ENCODE results near the gene DNASE1L3.

DNASE1L3 gene

GRCh38 chr3:58167431-58168351 is 43.1 kb downstream of the DNASE1L3 start:
- DNase-seq (ENCODE audit: low read depth): no peak
- peak; percentile 76 for TF ChIP-seq CTCF (IDR thresholded peaks at IDR 0.05; ENCODE audit: control insufficient read depth, extremely low read depth, insufficient read depth)
- no peak overlapping the region for H3K4me3 ChIP-seq (ENCODE audit: low read depth, low read length)

- DNase-seq (ENCODE audit: low read depth): peak; percentile 82
- no peak for TF ChIP-seq CTCF (IDR thresholded peaks at IDR 0.05; ENCODE audit: control insufficient read depth, extremely low read depth, insufficient read depth)
- peak overlapping the region; percentile 30 for H3K4me3 ChIP-seq (ENCODE audit: low read depth, low read length)
Measured at GRCh38 chr3:58164906-58165821, 45.6 kb downstream of the DNASE1L3 start.

- peak overlapping the region; percentile 30 for H3K4me3 ChIP-seq (ENCODE audit: low read depth, low read length)
- TF ChIP-seq CTCF (IDR thresholded peaks at IDR 0.05; ENCODE audit: control insufficient read depth, extremely low read depth, insufficient read depth): no peak
- peak; percentile 91 for DNase-seq (ENCODE audit: low read depth)
Measured at GRCh38 chr3:58164199-58164879, 46.4 kb downstream of the DNASE1L3 start.

GRCh38 chr3:58163234-58163633 is 47.5 kb downstream of the DNASE1L3 start:
- no peak overlapping the region for H3K4me3 ChIP-seq (ENCODE audit: low read depth, low read length)
- no peak for DNase-seq (ENCODE audit: low read depth)
- no peak for TF ChIP-seq CTCF (IDR thresholded peaks at IDR 0.05; ENCODE audit: control insufficient read depth, extremely low read depth, insufficient read depth)

- no peak for TF ChIP-seq CTCF (IDR thresholded peaks at IDR 0.05; ENCODE audit: control insufficient read depth, extremely low read depth, insufficient read depth)
- no peak for DNase-seq (ENCODE audit: low read depth)
- no peak overlapping the region for H3K4me3 ChIP-seq (ENCODE audit: low read depth, low read length)
Measured at GRCh38 chr3:58161435-58162398, 49.1 kb downstream of the DNASE1L3 start.
